NCI-H2196 treated with DMSO at 0.1 percent for 48 hours (cell line): ENCODE measurements around the gene CACNA2D3.

Experiments used
- DNase-seq: peaks from one replicate; lab custom pipeline; 2025; ENCODE audit not compliant: unreplicated experiment; lab: John Stamatoyannopoulos, UW

CACNA2D3 gene

GRCh38 chr3:54518011-54518675 is 395.8 kb downstream of the CACNA2D3 start:
- DNase-seq = no peak

GRCh38 chr3:54519493-54519892 is 397.1 kb downstream of the CACNA2D3 start:
- DNase-seq = no peak

- no peak for DNase-seq
Observed at GRCh38 chr3:54520060-54520459, 397.7 kb downstream of the CACNA2D3 start.

GRCh38 chr3:54527521-54527920 is 405.2 kb downstream of the CACNA2D3 start:
- DNase-seq = no peak

- no peak for DNase-seq
Observed at GRCh38 chr3:54527953-54528352, 405.6 kb downstream of the CACNA2D3 start.

GRCh38 chr3:54528668-54529067 is 406.3 kb downstream of the CACNA2D3 start:
- DNase-seq = no peak

- no peak for DNase-seq
Observed at GRCh38 chr3:54530091-54530490, 407.7 kb downstream of the CACNA2D3 start.

- no peak for DNase-seq
Observed at GRCh38 chr3:54530944-54531343, 408.6 kb downstream of the CACNA2D3 start.

- DNase-seq = no peak
Observed at GRCh38 chr3:54531741-54532140, 409.4 kb downstream of the CACNA2D3 start.

GRCh38 chr3:54533856-54534255 is 411.5 kb downstream of the CACNA2D3 start:
- DNase-seq = no peak

GRCh38 chr3:54535619-54536018 is 413.3 kb downstream of the CACNA2D3 start:
- no peak for DNase-seq

- no peak for DNase-seq
Observed at GRCh38 chr3:54536450-54536849, 414.1 kb downstream of the CACNA2D3 start.

- no peak for DNase-seq
Observed at GRCh38 chr3:54537506-54537905, 415.2 kb downstream of the CACNA2D3 start.

GRCh38 chr3:54538346-54538745 is 416.0 kb downstream of the CACNA2D3 start:
- no peak for DNase-seq

GRCh38 chr3:54541369-54541768 is 419.0 kb downstream of the CACNA2D3 start:
- no peak for DNase-seq

GRCh38 chr3:54543446-54543845 is 421.1 kb downstream of the CACNA2D3 start:
- no peak for DNase-seq

- no peak for DNase-seq
Observed at GRCh38 chr3:54547051-54547450, 424.7 kb downstream of the CACNA2D3 start.

- no peak for DNase-seq
Observed at GRCh38 chr3:54547846-54548245, 425.5 kb downstream of the CACNA2D3 start.

GRCh38 chr3:54549607-54550220 is 427.4 kb downstream of the CACNA2D3 start:
- DNase-seq = no peak

GRCh38 chr3:54550221-54550977 is 428.0 kb downstream of the CACNA2D3 start:
- no peak for DNase-seq

- no peak for DNase-seq
Observed at GRCh38 chr3:54556630-54557029, 434.3 kb downstream of the CACNA2D3 start.
